Activated CD8-positive, alpha-beta T cell treated with anti-CD3 and anti-CD28 coated beads for 36 hours (primary cell): ENCODE results near the gene MUTYH. TPM values are rescaled to one million over a fixed set of nuclear protein-coding genes. Genes with fewer than 3 reads are reported as not detected.

ENCODE experiments used
- ATAC-seq: fragments of 200-7000 bp; cut with Tn5 transposase; one replicate; pipeline ENCODE4 v1.10.0; 2021; ENCODE audit warnings: mild to moderate bottlenecking, moderate library complexity
- CTCF ChIA-PET: fragments of 350-600 bp; sonication (Branson Sonifier 250); formaldehyde crosslinking; loops from one replicate; lab custom pipeline; 2021; ENCODE audit warnings: antibody characterized with exemption; lab: Charles Lee
- POLR2A ChIA-PET: fragments of 350-600 bp; sonication (Branson Sonifier 250); formaldehyde crosslinking; loops from one replicate; lab custom pipeline; 2021; ENCODE audit warnings: antibody characterized with exemption; lab: Charles Lee
- DNase-seq: peaks from one replicate; pipeline ENCODE4 v3.0.0-alpha.2; 2020
- H3K27ac Mint-ChIP-seq: one replicate; pipeline ENCODE4 v1.8.0; 2021; ENCODE audit warnings: mild to moderate bottlenecking, mixed read lengths
- H3K27me3 Mint-ChIP-seq: one replicate; pipeline ENCODE4 v1.8.0; 2021; ENCODE audit warnings: mixed read lengths
- H3K36me3 Mint-ChIP-seq: one replicate; pipeline ENCODE4 v1.8.0; 2021; ENCODE audit warnings: low read depth, mixed read lengths
- H3K4me1 Mint-ChIP-seq: one replicate; pipeline ENCODE4 v1.8.0; 2021; ENCODE audit warnings: low read depth, mixed read lengths
- H3K4me3 Mint-ChIP-seq: one replicate; pipeline ENCODE4 v1.8.0; 2021; ENCODE audit warnings: mild to moderate bottlenecking, moderate library complexity, mixed read lengths
- H3K9me3 Mint-ChIP-seq: one replicate; pipeline ENCODE4 v1.8.0; 2021; ENCODE audit warnings: mixed read lengths
- intact Hi-C: fragments of 100-400 bp; cut with micrococcal nuclease; formaldehyde crosslinking; loops from one replicate; pipeline ENCODE4 v1.10.0; 2022
- total RNA-seq, 2 experiments: library from RNA; stranded (reverse); gene quantifications; one replicate each; pipeline ENCODE4 v1.2.3, GENCODE V29; 2021
- TF ChIP-seq, protein P1 (sequence below): fragments of 200-600 bp; IDR thresholded peaks from one replicate; pipeline ENCODE4 v1.8.0; 2022; ENCODE audit warnings: antibody characterized with exemption, mild to moderate bottlenecking

Gene MUTYH
- total RNA-seq, 2 experiments from 2014 or later, result 51.4 to 54.5 TPM

DNA sequence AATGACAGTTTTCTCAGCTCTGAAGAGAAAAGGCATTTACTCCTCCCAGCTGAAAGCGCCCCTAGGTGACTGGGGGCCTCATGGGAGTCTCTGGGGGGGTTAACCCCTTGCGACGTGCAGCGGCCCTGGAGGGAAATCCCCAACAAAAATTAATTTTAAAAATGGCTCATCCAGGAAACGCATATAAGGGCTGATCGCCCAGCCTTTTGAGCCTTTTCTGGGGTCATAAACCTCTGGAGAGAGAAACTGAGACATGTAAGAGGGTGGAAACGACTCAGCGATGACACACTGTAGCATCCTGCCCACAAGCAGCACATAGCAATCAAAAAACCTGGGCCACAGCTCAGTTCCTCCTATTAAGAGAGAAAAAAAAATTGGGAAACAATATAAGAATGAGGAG, 33.9 kb downstream of the MUTYH start:
- intact Hi-C loops, result loop anchor here (10.0 kb wide), 1 partner anchor 502 kb away; the partner anchor contains the start of genes BTBD19, DYNLT4 and PLK3
- H3K4me3 Mint-ChIP-seq, result peak overlapping the region; percentile 91
- no peaks in the 10 kb centered on the region for H3K9me3 Mint-ChIP-seq
- H3K27ac Mint-ChIP-seq, result peak overlapping the region; percentile 98
- peaks cover 5% of the 10 kb centered on the region for H3K36me3 Mint-ChIP-seq
- ATAC-seq (peak; percentile 50), DNase-seq (peak; percentile 87)
- CTCF ChIA-PET, result interaction anchor here (1.0 to 2.6 kb wide), 10 partner anchors 14 to 575 kb away, joined by 3 to 7 read pairs (median 4); partner anchors contain the start of genes HECTD3, MUTYH, RNU5D-1 and TOE1
- TF ChIP-seq, protein P1, sequence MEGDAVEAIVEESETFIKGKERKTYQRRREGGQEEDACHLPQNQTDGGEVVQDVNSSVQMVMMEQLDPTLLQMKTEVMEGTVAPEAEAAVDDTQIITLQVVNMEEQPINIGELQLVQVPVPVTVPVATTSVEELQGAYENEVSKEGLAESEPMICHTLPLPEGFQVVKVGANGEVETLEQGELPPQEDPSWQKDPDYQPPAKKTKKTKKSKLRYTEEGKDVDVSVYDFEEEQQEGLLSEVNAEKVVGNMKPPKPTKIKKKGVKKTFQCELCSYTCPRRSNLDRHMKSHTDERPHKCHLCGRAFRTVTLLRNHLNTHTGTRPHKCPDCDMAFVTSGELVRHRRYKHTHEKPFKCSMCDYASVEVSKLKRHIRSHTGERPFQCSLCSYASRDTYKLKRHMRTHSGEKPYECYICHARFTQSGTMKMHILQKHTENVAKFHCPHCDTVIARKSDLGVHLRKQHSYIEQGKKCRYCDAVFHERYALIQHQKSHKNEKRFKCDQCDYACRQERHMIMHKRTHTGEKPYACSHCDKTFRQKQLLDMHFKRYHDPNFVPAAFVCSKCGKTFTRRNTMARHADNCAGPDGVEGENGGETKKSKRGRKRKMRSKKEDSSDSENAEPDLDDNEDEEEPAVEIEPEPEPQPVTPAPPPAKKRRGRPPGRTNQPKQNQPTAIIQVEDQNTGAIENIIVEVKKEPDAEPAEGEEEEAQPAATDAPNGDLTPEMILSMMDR, result no peak
- H3K27me3 Mint-ChIP-seq, result no peaks in the 10 kb centered on the region
- POLR2A ChIA-PET, result interaction anchor here (0.6 to 4.7 kb wide), 7 partner anchors 17 to 575 kb away, joined by 3 to 58 read pairs (median 7); partner anchors contain the start of genes HECTD3, HPDL, MUTYH and TOE1
- peaks cover 40% of the 10 kb centered on the region for H3K4me1 Mint-ChIP-seq

DNA sequence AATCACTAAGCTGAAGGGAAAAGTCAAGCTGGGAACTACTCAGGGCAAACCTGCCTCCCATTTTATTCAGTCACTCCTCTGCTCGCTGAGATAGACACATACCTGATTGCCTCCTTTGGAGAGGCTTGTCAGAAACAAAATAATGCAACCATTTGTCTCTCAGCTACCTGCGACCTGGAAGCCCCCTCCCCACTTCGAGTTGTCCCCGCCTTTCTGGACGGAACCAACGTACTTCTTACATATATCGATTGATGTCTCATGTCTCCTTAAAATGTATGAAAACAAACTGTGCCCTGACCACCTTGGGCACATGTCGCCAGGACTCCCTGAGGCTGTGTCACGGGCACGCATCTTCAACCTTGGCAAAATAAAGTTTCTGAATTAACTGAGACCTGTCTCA, 35.0 kb downstream of the MUTYH start:
- no peaks in the 10 kb centered on the region for H3K27me3 Mint-ChIP-seq
- TF ChIP-seq, protein P1, result no peak
- intact Hi-C loops, result loop anchor here (10.0 kb wide), 1 partner anchor 500 kb away; the partner anchor contains the start of genes BTBD19, DYNLT4 and PLK3
- peaks cover 40% of the 10 kb centered on the region for H3K4me1 Mint-ChIP-seq
- POLR2A ChIA-PET, result interaction anchor here (1.0 to 4.7 kb wide), 9 partner anchors 22 to 584 kb away, joined by 3 to 58 read pairs (median 7); partner anchors contain the start of genes HPDL, MUTYH, PLK3 and TOE1
- H3K27ac Mint-ChIP-seq, result peak overlapping the region; percentile 98
- ATAC-seq, result no peak
- H3K9me3 Mint-ChIP-seq, result no peaks in the 10 kb centered on the region
- no peak for DNase-seq
- CTCF ChIA-PET, result interaction anchor here (0.8 to 2.2 kb wide), 7 partner anchors 13 to 574 kb away, joined by 3 to 6 read pairs (median 4); partner anchors contain the start of gene RNU5D-1
- H3K4me3 Mint-ChIP-seq, result peak overlapping the region; percentile 91
- H3K36me3 Mint-ChIP-seq, result peaks cover 5% of the 10 kb centered on the region

DNA sequence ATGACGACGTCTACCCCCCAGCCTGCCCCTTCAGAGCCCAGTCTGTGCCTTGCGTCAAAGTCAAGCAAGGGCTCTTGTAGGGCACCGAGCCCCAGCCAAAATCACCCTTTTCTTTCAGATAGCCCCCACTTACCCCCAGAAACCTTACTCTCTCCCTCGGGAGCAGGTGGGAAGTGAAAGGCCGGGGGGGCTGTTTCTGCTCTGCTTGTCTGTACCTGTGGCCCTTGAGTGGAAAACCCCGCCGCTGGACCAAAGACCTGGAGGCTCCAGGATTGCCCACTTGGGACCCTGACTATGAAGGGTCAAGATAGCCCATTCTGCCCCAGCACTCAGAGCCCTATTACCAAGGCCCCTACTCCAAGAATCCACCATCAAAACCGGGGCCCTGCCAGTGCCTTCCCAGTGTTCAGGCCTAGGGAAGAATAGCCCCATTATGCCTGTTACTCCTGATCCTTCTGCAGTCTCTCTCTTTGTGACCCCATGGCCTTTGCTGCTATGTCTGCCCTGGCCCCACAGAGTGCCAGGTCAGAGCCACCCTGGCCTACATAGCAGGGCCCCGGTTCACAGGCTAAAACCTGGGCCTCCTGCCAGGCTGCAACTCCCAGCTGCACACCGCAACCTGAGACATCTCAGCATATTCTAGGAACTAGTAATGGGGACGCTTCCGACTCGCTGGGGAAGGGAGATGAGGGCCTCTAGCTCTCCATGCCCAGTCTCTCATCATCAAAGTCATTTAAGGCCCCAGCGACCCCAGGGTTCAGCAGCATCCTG, 35.7 kb downstream of the MUTYH start:
- H3K27me3 Mint-ChIP-seq, result no peaks in the 10 kb centered on the region
- peak overlapping the region; percentile 98 for H3K27ac Mint-ChIP-seq
- ATAC-seq (no peak), DNase-seq (peak; percentile 46)
- peaks cover 40% of the 10 kb centered on the region for H3K4me1 Mint-ChIP-seq
- intact Hi-C loops, result loop anchor here (5.0 to 10.0 kb wide), 2 partner anchors 33 to 500 kb away; partner anchors contain the start of genes BTBD19, DYNLT4 and PLK3
- no peaks in the 10 kb centered on the region for H3K9me3 Mint-ChIP-seq
- TF ChIP-seq, protein P1, result no peak
- H3K4me3 Mint-ChIP-seq, result peak overlapping the region; percentile 91
- POLR2A ChIA-PET, result interaction anchor here (1.0 to 4.7 kb wide), 14 partner anchors 22 to 583 kb away, joined by 3 to 58 read pairs (median 6); partner anchors contain the start of genes HECTD3, HPDL, MUTYH and RNU5D-1
- peaks cover 5% of the 10 kb centered on the region for H3K36me3 Mint-ChIP-seq
- CTCF ChIA-PET, result interaction anchor here (0.9 to 13.9 kb wide), 7 partner anchors 23 to 574 kb away, joined by 3 to 321 read pairs (median 4); partner anchors contain the start of genes HECTD3 and UROD

DNA sequence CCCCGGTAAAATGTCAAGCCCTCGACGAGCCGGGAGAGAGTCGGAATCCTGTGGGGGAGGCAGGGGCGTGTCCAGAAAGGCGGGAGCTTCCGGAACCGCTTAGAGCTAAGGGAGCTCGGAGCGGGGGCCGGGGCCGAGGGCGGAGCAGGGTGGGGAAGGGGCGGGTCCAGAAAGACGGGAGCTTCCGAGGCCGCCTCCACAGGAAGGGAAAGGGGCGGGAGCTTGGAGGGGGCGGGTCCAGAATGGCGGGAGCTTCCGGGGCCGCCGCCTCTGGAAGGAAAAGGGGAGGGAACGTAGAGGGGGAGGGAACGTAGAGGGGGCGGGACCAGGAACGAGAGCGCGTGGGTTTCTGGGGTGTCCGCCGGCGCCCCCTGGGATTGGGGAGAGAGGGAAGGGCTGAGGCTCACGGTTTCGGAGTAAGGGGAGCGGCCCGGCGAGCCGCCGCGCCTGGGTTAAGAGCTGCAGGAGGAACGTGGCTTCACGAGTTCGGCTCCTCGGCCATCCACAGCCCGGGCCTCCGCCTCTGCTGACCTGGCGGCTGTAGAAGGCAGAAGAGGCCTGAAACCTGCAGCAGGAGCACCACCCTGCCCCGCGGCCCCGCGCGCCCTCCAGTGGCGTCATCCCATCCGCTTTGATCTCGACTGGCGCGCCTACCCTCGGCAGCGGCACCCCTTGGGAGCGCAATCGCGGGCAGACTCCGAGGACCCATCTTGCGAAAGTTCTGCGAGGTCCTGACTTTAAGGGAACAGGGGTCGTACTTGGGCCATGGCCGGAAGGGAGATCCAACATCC, 36.5 kb downstream of the MUTYH start:
- Mint-ChIP-seq H3K4me1 (peaks cover 40% of the 10 kb centered on the region), H3K36me3 (peaks cover 5% of the 10 kb centered on the region), H3K9me3 (no peaks in the 10 kb centered on the region), H3K4me3 (peak overlapping the region; percentile 91), H3K27me3 (no peaks in the 10 kb centered on the region), H3K27ac (peak overlapping the region; percentile 98)
- DNase-seq, result peak; percentile 100
- ChIA-PET CTCF (interaction anchor here (0.6 to 13.9 kb wide), 13 partner anchors 24 to 573 kb away, joined by 3 to 321 read pairs (median 3); partner anchors contain the start of genes BTBD19, EIF2B3, HECTD3 and HPDL), POLR2A (interaction anchor here (0.6 to 4.7 kb wide), 13 partner anchors 24 to 582 kb away, joined by 3 to 58 read pairs (median 5); partner anchors contain the start of genes HECTD3, MUTYH, RNU5D-1 and TESK2)
- peak; percentile 84 for ATAC-seq
- intact Hi-C loops, result loop anchor here (5.0 to 10.0 kb wide), 2 partner anchors 34 to 499 kb away; partner anchors contain the start of genes BTBD19, DYNLT4 and PLK3
- TF ChIP-seq, protein P1, result peak; percentile 63
